Right hindlimb (tissue), 1 donor: ENCODE measurements around the gene MADCAM1.
"Not testable (repeated sequence)": the region's sequence is repeated elsewhere in the genome, so short reads cannot be mapped to it uniquely, and the experiment has no call there.

Source experiments
- DNase-seq: peaks from one replicate; pipeline ENCODE4 v3.0.0-alpha.2; 2018

Gene MADCAM1

DNA sequence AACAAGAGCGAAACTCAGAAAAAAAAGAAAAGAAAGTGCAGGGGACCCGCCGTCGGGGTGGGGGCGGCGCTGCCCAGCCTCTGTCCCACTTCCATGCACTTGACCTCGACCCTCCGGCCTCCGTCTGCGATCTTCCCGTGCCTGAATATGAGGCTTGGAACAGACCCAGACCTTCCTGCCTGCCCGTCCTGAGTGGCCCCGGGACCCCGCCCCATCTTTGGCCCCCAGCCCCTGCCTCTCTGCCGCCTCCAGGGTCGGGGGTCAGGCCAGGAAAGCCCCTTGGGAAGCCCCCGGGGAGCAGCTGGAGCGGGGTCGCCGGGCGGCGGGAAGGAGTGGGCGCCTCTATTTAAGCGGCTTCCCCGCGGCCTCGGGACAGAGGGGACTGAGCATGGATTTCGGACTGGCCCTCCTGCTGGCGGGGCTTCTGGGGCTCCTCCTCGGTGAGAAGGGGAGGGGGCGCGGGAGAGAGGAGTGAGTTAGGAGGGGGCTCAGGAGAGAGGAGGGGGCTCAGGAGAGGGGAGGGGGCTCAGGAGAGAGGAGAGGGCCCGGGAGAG lies at the start of gene MADCAM1:
Gene MADCAM1 (plus strand): TSS at position 375 of the 554 bp plus-strand sequence. CDS start 14 bp downstream, at position 389.
- DNase-seq = peak; percentile 28

DNA sequence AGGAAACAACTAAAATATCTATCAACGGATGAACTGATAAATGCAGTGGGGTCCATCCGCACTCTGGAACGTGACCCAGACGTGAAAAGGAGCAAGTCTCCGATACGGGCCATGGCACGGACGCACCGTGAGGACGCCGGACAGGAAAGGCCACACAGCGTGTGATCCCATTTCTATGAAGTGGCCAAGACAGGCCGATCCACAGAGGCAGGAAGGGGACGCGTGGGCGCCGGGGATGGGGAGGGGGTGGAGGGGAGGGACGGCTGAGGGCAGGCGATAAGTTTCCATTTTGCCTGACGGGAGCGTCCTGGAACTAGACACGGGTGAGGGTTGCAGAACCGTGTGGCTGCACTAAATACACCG lies 49.2 kb upstream of the MADCAM1 start:
- no peak for DNase-seq

DNA sequence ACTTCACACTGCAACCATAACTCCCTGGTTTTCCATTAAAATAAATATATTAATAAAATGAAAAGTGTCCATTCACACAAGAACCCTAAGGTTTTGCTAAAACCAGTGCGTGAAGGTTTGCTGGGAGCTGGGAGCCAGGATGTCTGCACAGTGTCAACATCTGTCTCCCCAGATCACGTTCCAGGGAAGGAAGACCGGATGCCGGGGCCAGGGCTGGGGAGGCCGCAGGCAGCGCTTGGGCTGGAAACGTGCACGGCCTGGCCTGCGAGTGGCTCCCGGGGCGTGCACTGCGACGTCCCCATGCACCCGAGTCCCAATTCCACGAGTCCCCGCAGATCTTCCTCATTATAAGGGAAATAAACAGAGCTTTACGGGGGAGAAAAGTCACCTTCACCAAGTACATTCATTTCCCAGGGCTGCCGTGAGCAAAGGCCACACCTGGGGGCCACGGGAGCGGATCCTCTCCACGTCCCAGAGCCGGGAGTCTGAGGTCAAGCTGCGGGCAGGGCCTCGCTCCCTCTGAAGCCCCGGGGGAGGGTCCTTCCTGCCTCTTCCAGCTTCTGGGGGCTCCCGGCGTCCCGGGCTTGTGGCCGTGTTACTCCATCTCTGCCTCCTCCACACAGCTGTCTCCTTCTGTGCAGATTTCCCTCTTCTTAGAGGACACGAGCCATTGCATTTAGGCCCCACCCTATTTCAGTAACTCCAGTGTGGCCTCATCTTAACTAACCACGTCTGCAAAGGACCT lies 48.3 kb upstream of the MADCAM1 start:
- DNase-seq = peak; percentile 77

DNA sequence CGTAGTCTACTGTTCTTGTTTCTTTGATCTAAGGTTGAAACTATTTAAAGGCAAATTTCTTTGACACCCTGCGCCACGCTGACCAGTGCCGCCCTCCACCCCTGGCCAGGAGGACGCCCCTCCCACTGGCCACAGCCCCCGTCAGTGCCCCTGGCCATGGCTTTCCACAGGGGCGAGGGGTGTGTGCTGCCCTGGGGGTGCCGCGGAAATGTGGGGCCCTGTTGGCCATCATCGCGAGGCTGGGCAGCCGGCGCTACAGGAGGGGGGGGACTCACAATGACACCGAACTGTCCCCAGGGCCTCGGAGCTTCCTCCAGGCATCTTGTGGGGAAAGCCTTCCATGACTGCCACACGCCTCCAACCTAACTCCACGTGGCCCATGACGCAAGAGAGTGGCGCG lies 46.4 kb upstream of the MADCAM1 start:
- DNase-seq = no peak

DNA sequence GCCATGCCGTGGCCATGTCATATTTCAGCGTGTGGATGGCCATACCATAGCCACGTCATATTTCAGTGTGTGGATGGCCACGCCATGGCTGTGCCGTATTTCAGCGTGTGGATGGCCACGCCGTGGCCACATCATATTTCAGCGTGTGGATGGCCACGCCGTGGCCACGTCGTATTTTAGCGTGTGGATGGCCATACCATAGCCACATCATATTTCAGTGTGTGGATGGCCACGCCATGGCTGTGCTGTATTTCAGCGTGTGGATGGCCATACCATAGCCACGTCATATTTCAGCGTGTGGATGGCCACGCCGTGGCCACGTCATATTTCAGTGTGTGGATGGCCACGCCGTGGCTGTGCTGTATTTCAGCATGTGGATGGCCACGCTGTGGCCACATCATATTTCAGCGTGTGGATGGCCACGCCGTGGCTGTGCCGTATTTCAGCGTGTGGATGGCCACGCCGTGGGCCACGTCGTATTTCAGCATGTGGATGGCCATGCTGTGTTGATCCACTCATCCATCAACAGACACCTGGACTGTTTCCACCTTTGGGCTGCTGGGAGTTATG lies 45.3 kb upstream of the MADCAM1 start:
- DNase-seq = not testable (repeated sequence)

DNA sequence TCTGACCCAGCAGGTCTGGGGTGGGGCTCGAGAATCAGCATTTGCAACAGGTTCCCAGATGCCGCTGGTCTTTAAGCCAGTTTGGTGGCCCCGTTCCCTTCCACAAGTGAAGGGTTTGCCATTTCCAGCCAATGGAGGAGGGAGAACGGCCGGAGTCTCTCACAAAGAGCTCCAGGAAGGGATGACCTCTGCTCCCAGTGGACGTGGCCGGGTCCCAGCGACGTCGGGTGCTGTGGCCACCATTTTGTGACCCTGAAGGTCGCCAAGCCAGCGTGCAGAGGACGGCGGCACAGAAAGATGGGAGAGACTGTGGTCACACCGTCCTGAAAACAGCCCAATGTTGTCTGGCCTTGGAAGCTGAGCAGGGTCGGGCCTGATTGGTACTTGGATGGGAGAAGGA lies 43.5 kb upstream of the MADCAM1 start:
- DNase-seq = no peak

DNA sequence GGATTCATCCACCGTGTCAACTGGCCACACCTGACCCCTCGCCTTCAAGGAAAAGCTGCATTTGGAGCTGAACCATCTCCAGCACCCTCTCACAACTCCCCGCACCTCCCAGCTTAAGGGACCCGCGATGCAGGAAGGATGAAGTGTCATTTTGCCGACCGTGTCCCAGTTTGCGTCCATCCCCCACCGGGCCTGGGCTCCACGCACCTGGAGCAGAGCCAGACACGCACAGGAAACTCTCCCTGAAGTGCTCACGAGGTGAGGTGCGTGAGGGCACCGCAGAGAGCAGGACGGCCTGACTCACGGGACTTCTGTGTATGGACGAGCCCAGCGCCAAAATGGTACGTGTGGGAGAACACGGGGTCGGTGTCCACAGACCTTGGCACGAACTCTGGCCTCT lies 42.7 kb upstream of the MADCAM1 start:
- DNase-seq = no peak

DNA sequence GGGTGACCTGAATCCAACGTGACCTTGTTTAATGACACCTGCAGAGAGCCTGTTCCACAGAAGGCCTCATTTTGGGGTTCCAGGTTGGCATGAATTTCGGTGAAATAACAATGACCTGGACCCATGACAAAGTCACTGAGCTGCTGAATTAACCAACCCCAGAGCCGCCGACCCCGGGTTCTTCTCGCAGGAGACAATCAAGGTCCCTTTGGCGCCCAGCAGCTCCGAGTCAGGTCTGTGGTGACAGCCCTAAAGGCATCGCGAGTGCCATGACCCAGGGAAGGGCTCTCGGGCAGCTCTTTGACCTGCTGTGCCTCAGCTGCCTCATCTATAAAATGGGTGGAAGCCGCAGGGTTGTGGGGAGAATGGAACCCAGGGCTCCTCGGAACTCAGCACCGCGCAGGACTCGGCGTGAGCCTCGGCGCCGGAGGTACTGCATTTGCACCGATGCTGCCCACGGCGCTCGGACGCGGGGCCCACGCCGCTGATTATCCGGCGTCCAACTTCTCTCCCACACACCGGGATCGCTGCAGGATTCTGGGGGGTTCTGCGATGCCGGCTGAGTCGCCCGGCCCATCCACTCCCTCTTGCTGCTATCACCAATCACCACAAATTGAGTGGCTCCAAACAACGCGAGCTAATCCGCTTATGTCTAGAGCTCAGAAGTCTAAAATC lies 41.1 kb upstream of the MADCAM1 start:
- DNase-seq = no peak

DNA sequence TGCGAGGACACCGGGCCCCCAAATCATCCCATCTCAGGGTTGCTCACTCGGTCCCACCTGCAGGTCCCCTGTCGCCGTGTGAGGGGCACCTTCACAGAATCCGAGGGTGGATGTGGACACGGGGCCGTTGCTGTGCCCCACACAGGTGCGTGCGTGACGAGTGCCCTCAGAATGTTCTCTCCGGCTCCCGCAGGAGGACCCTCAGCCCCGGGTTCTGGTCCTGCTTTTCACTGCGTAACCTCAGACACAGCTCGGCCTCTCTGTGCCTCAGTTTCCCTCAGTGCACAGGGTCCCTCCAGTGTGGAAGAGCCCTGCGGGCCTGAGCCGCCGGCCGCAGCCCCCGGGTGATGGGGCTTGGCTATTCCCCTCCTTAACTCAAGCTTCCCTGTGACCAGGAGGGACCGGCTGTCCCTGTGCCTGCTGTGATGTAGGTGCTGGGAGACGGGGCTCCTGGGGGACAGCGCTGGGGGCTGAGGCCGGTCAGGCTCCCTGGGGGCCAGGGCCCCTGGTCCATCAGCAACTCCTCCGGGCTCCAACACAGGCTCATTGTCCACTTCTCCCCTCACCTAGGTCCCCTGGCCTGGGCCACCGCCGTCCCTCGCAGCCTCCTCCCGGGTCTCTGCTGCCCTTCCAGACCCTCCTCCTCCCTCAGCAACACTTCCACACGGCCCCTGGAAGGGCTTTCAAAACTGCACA lies 40.3 kb upstream of the MADCAM1 start:
- no peak for DNase-seq

DNA sequence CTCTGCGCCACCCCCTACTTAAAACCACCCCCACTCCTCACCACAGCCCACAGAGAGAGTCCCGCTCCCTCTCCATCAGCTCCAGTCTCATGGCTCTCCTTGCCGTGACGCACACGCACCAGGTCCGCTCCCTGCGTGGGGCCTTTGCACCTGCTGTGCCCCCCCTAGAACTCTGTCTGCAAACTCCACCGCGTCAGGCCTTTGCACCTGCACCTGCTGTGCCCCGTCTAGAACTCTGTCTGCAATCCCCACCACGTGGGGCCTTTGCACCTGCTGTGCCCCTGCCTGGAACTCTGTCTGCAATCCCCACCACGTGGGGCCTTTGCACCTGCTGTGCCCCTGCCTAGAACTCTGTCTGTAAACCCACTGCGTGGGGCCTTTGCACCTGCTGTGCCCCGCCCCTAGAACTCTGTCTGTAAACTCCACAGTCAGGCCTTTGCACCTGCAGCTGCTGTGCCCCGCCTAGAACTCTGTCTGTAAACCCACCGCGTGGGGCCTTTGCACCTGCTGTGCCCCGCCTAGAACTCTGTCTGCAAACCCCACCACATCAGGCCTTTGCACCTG lies 39.7 kb upstream of the MADCAM1 start:
- no peak for DNase-seq

DNA sequence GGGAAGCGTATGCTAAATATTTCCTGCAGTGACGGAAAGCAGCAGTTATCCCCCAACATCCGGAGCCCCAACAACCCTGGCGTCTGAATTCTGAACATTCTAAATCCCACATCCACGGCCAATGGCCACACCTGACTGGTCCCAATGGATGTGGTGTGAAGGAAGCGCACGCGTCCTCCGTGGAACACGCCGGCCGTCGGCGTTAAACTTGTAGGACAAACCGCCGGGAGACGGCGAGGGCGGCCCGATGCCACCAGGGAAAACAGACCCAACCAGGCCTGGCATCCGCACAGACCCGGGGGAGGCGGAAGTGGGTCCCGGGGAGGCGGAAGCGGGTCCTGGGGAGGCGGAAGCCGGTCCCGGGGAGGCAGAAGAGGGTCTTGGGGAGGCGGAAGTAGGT lies 38.6 kb upstream of the MADCAM1 start:
- DNase-seq = no peak

DNA sequence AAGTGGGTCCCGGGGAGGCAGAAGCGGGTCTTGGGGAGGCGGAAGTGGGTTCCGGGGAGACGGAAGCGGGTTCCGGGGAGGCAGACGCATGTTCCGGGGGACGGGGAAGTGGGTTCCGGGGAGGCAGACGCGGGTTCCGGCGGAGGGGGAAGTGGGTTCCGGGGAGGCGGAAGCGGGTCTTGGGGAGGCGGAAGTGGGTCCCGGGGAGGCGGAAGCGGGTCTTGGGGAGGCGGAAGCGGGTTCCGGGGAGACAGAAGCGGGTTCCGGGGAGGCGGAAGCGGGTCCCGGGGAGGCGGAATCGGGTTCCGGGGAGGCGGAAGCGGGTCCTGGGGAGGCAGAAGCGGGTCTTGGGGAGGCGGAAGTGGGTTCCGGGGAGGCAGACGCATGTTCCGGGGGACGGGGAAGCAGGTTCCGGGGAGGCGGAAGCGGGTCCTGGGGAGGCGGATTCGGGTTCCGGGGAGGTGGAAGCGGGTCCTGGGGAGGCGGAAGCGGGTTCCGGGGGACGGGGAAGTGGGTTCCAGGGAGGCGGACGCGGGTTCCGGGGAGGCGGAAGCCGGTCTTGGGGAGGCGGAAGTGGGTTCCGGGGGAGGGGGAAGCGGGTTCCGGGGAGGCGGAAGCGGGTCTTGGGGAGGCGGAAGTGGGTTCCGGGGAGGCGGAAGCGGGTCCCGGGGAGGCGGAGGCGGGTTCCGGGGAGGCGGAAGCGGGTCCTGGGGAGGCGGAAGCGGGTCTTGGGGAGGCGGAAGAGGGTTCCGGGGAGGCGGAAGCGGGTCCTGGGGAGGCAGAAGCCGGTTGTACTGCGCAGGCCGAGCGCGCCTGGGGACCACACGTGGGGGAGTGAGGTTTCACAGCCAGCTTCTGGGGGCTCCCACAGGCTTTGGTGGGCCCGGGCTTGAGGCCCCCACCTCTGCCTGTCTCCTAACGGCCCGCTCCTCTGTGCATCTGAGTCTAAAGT lies 37.9 kb upstream of the MADCAM1 start:
- no peak for DNase-seq

DNA sequence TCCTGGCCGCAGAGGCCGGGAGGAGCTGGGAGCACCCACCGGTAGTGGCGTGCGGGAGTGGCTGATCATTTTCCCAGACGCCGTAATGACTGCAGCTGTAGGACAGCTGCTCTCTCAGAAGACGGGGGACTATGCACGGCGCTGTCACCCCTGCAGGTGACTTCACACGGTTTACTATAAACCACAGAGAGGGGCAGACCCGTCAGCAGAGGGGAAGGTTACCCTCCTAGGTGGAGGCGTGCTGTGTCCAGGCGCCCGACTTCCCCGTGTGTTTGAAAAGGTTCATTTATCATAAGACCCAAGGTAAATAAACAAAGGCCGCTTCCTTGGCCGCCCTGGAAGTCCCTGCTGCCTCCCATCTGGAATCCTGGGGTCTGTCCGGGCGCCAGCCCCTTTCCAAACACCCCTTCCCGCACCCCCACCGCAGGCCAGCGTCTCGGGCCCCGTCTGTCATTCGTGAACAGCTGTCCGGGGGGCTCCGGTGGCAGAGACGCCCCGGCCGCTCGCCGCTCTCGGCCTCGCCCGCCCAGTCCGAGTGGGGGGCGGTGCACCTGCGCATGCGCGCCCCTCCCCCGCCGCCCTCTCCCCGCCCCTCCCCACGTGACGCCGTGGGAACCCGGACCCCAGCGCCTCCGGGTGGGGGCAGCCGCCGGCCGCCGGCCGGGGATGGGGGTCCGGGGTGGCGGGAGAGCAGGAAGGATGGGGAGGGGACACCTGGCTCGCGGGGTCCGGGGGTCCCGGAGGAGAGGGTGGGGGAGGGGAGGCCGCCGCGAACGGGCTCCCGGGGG lies 36.4 kb upstream of the MADCAM1 start:
- peak; percentile 86 for DNase-seq

DNA sequence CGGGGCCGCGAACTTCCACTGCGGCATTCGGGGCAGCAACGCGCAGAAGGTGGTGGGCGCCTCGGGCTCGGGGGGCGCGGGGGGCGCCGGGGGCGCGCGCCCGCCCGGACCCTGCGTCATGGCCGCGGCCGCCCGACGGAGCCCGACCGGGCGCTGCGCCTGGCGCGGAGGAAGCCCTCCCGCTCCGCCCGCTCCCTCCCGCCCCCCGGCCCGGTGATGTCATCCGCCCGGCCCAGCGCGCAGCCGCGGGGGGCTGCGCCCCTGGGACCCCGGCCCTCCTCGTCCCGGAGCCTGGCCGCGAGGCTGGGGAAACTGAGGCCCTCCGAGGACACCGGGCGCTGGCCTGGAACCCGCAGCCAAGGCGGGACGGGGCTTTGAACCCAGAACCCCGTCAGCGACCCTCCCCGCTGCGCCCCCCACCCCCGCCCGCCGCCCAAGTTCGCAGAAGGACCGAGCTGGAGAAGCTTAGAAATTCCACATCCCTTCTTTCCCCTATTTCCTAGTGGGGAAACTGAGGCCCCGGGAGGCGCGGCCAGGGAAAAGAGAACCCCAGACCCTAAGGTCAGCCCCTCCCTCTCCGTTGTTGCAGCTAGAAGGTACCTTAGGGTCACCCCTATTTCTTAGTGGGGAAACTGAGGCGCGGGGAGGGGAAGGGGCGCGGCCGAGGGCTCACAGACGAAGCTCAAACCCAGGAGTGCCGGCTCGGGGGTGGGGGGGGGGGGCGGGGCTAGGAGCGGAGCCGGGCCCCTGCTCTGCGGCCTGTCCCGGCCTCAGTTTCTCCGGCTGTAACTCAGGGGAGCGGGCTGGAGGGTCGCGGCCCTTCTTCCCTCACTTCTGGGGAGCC lies 35.2 kb upstream of the MADCAM1 start, which contains the start of gene SHC2:
Gene SHC2 (minus strand): TSS at position 157 of the 844 bp plus-strand sequence. CDS start 37 bp downstream, at position 120.
- DNase-seq = peak; percentile 66

DNA sequence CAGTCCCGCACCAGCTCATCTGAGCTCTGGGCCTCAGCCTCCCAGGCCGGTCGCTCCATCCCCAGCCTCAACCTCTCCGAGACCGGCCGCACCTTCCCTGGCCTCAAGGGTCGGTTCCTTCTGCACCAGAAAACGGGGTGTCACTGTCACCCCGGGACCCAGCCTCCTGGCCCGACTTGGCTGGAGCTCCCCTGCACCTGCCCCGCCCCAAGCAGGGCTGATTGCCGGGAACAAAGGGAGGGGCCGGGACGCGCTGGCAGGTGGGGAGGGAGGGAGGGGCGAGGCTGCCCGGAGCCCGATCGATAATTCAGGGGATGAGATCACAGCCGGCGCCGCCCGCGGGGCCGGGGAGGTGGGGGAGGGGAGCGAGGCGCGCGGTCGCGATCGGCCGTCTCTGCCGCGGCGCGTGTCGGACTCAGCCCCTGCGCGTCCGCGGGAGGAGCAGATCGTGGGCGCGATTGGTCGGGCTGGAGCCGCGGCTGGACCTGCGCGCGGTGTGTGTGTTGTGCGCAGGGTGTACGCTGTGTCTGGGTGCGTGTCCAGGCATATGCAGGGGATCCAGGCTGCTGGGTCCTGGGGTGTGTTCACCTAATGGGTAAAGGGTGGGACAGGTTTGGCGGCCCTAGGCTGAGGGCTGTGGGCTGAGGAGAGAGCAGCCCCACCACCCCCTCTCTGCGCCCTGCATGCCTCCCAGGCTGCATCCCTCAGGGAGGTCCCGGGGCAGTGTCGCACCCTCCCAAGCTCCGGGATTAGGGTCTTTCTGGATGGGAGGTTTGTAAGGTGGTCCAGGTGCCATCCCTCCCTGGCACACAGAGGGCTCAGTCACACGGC lies 34.4 kb upstream of the MADCAM1 start:
- no peak for DNase-seq

DNA sequence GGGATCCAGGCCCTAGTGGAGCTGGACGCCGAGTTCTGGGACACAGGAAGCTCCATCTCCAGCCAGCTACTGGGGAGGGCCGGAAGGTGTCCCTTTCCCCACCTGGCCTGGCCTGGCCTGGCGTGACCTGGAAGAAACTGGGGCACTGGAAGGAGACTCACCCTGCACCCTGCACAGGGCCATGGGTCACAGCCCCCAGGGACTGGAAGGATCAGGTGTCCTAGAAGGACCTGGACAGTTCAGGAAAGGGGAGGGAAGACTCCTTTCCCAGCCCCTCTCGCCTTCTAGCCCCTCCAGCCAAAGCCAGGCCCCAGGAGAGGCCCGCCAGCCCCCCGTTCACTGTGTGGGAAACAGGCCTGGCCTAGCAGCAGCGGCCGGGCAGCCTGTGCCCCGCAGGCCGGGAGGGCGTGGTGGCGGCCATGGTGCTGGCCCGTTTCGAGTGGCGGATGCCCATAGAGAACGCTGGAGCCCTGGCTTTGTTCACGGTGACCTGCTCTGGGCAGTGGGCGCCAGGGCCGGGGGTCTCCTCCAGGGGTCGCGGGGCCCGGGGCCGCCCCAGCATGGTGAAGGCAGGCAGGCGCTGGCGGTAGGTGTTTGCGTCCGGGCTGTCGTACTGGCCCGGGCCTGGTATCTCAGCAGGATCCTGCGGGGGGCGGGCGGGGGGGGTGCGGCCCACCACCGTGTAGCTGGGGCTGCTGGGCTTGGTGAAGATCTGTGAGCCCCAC lies 32.6 kb upstream of the MADCAM1 start:
- no peak for DNase-seq

DNA sequence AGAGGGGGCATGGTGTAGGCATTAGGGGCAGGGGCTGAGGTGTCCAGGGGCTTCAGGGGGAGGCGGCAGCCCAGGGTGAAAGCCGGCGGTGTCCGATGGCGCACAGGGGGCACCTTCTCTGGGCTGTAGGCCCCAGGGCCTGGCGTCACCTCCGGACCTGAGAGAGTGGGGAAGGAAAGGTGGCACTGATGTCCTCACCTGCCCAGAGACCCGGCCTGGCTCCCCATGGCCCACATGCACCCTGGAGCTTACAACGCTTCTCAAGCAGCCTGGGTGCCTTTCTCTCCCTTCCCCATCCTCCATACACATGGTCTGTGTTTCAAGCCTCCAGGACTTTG lies 32.1 kb upstream of the MADCAM1 start:
- DNase-seq = no peak
